ENCODE measurements around the gene PBX2.

GRCh38 chr6:32187009-32187709 lies 2.8 kb downstream of the PBX2 start:
- no peak for TF ChIP-seq CTCF (IDR thresholded peaks at IDR 0.05; ENCODE audit: borderline replicate concordance, extremely low read depth, low read length, poor library complexity, severe bottlenecking)
- TF ChIP-seq EZH2 (IDR thresholded peaks at IDR 0.05; ENCODE audit: borderline replicate concordance, low read depth, low read length, severe bottlenecking), result no peak

Data from DND-41 (cell line).